Measurements from ENCODE around the gene CALHM6. TPM values are rescaled to one million over a fixed set of nuclear protein-coding genes. Genes with fewer than 3 reads are reported as not detected.

The CALHM6 gene
- polyA plus RNA-seq, 4 donors, result 2.8 to 5.6 (median 4.6) TPM

Other genes starting within 250 kb of the CALHM6 start
- 10 to 100 TPM; 58.9 to 63.6 (median 61.2) TPM for gene TSPYL4, start 207.3 kb upstream of the CALHM6 start, polyA plus RNA-seq (ENCODE audit: insufficient read length in 4 of 4)
- gene TSPYL1, start 181.4 kb upstream of the CALHM6 start, polyA plus RNA-seq (ENCODE audit: insufficient read length in 4 of 4), result 100 to 1,000 TPM in 3 of 4 donors, 10 to 100 TPM in 1; 98.8 to 106 (median 103) TPM
- 10 to 100 TPM; 37.1 to 46.7 (median 43.2) TPM for gene DSE, start 90.4 kb upstream of the CALHM6 start, polyA plus RNA-seq (ENCODE audit: insufficient read length in 4 of 4)
- 1 to 10 TPM; 2.2 to 3.8 (median 3.4) TPM for gene CALHM5, start 50.3 kb downstream of the CALHM6 start, polyA plus RNA-seq (ENCODE audit: insufficient read length in 4 of 4)
- under 1 TPM; 0.23 to 0.73 (median 0.39) TPM for gene TRAPPC3L, start 84.3 kb downstream of the CALHM6 start, polyA plus RNA-seq (ENCODE audit: insufficient read length in 4 of 4)
- gene CALHM4, start 92.4 kb downstream of the CALHM6 start, polyA plus RNA-seq (ENCODE audit: insufficient read length in 4 of 4), result under 1 TPM; 0.49 to 0.79 (median 0.61) TPM
- 10 to 100 TPM; 71.3 to 83.5 (median 80.1) TPM for gene RWDD1, start 110.1 kb downstream of the CALHM6 start, polyA plus RNA-seq (ENCODE audit: insufficient read length in 4 of 4)
- gene RSPH4A, start 155.1 kb downstream of the CALHM6 start, polyA plus RNA-seq (ENCODE audit: insufficient read length in 4 of 4), result 1 to 10 TPM; 2.3 to 3.3 (median 2.9) TPM
- gene ZUP1, start 207.4 kb downstream of the CALHM6 start, polyA plus RNA-seq (ENCODE audit: insufficient read length in 4 of 4), result 10 to 100 TPM; 11.8 to 15.2 (median 14.5) TPM
- gene KPNA5, start 219.8 kb downstream of the CALHM6 start, polyA plus RNA-seq (ENCODE audit: insufficient read length in 4 of 4), result 10 to 100 TPM; 16.8 to 23.8 (median 21.5) TPM